Activated naive CD4-positive, alpha-beta T cell treated with Interleukin-2 at 50 U/mL for 16 hours (primary cell): ENCODE data around the gene NINJ1.

Source experiments
- DNase-seq: peaks from one replicate; pipeline ENCODE4 v3.0.0-alpha.2; 2020

The NINJ1 gene

DNA sequence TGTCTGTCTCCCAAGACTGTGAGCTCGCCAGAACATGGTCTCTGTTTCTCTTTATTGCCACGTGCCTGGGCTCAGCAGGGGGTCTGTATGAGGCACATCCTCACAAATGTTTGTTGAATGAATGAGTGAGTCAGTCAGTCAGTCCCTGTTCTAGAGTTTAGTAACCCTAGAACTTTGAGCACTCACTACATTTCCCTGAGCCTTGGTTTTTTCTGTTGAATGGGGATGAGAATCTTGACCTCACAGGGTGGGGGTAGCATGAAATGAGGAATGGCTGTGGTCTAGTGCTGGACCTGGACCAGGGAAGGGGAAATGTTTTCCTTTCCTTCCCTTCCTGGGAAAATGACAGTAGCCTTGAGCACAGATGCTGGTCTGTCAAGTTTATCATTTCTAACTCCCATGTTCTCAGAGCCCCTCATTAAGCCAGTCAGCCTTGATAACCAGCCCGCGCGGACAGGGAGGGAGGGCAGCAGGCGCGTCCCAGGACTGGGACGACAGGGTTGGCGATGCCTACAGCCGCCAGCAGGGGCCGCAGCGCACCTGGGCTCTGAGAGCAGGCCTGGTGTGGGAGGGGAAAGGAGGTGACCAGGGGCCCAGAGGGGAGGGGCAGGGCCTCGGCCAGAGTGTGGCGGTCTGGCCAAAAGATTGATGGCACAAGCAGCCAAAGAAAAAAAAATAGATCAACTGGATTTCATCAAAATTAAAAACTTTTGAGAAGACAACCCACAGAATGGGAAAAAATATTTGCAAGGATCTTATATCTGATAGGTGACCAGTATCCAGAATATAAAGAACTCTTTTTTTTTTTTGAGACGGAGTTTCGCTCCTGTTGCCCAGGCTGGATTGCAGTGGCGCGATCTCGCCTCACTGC is 25.8 kb upstream of the NINJ1 start:
- DNase-seq, result peak; percentile 77

DNA sequence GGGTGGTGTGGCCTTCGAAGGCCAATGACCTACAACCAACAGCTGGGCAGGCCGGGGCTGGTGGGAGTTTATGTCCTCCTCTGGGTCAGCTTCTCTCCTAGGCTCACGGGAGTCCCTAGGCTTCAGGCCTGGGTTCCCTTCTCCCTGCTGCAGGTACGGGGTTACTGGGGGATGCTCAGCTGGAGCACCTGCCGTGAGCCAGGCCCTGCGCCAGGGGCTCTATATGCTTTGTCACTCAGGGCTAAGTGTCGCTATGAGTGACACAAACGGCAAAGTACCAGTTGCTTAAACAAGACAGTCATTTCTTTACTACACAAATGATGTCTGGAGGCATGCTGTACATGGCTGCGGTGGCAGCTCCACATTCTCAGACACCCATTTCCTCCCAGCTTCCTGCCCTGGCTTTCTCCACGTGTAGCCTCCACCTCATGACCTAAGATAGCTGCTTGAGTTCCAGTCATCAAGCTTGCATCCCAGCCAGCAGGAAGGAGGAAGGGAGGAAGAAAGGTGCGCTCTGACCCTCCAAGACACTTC is 22.5 kb upstream of the NINJ1 start:
- peak; percentile 59 for DNase-seq

DNA sequence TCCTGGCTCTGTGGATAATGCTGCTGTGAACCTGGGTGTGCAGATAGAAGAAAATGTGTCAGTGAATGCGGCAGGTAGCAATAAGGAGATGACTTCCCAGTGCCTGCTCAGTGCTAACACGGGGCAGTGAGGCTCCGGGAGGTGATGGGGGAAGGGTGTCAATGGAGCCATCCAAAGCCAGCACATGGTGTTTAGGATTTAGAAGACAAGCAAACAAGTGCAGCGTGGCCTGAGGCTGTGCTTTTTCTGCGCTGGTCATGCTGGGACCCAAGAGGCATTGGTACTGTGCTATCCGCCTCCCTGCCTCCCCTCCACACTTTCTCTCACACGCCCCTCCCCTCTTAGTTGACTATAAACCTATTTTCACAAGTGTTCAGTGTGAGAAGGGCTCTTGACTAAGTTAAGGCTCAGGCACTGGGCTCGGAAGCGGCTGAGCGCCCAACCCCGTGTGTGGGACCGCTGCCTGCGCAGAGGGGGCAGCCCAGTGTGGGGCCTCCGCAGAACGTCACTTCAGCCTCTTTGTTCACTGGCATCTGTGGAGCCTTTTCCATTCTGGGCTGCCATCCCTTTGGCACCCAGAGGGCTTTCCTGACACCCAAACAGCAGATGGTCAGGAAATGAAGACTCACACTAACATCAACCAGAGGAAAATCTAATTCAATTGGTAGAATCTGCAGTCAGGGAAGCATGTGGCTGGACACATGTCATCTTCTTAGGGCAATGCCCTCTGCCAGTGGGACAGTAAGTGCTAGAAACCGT is 21.8 kb upstream of the NINJ1 start:
- no peak for DNase-seq

DNA sequence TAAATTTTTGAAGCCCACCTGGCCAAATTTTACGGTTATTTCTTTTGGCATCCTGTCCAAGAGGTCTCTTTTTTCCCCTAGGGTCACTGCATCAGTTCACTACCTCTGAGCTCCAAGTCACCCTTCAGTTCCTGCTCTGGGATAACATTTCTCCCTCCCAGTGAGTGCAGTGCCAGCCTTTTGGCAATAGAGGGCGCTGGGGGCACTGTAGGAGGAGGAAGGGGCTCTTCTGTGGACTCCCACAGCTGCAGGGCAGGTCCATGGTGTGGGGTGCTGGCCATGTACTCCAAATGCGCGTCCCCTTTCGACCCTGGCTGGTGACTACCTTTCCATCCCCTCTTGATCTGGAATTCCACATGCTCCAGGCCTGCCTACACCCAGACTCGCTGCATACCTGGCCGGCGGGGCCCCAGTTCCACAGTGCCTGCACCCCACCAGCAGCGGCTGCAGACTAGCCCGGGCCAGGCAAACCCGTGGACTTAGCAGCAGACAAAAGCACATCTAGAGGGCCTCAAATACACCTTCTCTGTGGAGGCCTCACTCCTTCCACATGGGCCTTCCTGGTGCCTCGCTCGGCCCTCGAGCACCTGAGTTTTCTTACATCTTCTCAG is 20.3 kb upstream of the NINJ1 start:
- peak; percentile 32 for DNase-seq

GRCh38 chr9:93151097-93151784 is 17.2 kb upstream of the NINJ1 start:
- no peak for DNase-seq

DNA sequence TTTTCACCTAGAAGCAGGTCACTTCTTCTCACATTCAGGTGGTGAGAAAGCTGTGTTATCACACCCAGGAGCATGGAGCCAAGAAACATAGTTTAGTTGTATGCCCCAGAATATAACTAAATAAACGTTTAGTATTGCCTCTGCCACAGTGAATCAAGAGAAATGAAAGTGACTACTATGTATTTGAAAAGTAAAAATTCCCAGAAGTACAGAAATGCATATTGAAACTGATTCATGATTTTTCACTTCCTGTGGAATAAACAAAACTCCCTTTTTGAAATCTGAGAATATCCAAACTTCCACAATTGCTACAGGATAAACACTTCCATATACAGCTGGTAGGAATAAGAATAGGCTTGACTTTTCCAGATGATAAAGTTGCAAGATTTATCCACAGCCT is 15.3 kb upstream of the NINJ1 start:
- no peak for DNase-seq

DNA sequence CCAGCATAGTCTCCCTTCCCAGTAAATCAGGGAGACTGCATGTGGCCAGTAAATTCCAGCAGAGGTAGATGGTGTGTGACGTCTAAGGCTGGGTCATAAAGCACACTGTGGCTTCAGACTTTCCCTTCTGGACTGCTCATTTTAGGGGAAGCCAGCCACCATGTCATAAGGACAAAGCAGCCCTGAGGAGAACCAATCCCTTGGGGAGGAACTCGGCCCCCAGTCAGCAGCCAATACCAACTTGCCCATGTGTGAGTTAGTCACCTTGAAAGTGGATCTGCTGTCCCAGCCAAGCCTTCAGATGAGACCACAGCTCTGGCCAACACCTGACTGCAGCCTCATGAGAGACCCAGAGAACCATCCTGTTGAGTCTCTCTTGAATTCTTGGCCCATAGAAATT is 14.7 kb upstream of the NINJ1 start:
- no peak for DNase-seq

DNA sequence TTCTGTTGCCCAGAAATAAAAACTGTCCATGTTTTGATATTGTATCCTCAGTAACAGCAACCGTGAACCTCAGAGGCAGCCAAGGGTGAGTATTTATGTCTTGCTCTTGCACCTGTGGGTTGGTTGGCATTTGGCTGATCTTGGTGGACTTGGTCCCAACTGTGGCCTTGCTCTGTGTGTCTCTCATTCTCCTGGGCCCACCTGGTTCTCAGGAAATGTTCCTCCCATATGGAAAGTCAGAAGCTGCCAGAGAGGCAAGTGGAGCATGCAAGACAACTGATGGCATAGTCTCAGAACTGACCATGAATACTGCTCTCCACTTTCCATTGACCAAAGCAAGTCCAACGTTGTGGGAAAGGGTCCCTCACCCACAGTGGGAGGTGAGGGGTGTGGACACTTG is 13.6 kb upstream of the NINJ1 start:
- no peak for DNase-seq

GRCh38 chr9:93146696-93147095 is 12.6 kb upstream of the NINJ1 start:
- peak; percentile 52 for DNase-seq

DNA sequence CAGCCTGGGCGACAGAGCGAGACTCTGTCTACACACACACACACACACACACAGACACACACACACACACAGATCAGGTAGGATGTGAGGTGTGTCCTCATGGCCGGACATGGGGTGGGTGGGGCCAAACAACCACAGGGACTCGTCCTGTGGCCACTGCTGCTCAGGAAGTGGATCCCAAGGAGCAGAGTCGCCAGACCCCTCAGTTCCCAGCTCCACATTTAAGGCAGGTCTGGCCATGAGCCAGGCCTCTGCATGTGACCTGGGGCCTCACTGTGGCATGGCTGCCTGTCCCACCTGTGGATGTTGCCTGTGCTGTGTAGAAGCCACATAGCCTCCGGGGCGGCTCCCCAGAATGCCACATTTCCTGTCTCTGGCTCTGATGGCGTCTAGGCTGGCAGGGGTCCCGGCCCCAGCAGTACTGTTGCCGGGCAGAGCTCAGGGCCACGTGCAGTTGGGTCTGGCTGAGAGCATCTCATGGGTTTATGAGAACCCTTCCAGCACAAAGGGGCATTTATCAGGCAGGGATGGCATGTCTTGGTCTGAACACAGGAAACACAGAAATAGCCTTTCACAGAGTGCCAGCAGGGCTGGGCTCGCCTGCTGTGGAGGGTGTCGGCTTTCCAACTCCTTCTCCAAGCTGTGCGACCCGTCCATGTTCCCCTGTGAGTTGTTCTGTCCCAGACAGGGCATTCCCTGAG is 9.9 kb upstream of the NINJ1 start:
- DNase-seq, result peak; percentile 48

- no peak for DNase-seq
These were observed 7.9 kb upstream of the NINJ1 start for GRCh38 chr9:93141771-93142483.

GRCh38 chr9:93139365-93140182 is 5.5 kb upstream of the NINJ1 start:
- DNase-seq, result no peak

GRCh38 chr9:93138171-93138764 is 4.2 kb upstream of the NINJ1 start:
- DNase-seq, result no peak

GRCh38 chr9:93137362-93137761 is 3.3 kb upstream of the NINJ1 start:
- no peak for DNase-seq

DNA sequence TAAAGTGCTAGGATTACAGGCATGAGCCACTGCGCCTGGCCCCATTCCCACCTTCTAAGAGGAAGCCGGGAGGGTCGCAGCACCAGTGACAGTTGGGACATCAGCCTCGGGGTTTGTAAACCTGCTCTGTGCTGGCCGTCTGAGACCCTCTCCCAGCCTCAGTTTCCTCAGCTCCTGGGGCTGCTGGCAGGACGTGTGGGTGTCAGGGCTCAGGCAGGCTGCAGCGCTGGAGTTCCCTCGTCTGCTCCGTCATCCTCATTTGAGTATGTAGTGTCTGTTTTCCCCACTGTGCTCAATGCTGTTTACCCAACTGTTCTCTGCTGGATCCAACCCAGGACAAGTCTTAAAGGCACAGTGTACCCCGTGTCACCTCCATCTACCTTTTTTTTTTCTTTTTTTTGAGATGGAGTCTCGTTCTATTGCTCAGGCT is 2.0 kb upstream of the NINJ1 start:
- DNase-seq, result no peak

DNA sequence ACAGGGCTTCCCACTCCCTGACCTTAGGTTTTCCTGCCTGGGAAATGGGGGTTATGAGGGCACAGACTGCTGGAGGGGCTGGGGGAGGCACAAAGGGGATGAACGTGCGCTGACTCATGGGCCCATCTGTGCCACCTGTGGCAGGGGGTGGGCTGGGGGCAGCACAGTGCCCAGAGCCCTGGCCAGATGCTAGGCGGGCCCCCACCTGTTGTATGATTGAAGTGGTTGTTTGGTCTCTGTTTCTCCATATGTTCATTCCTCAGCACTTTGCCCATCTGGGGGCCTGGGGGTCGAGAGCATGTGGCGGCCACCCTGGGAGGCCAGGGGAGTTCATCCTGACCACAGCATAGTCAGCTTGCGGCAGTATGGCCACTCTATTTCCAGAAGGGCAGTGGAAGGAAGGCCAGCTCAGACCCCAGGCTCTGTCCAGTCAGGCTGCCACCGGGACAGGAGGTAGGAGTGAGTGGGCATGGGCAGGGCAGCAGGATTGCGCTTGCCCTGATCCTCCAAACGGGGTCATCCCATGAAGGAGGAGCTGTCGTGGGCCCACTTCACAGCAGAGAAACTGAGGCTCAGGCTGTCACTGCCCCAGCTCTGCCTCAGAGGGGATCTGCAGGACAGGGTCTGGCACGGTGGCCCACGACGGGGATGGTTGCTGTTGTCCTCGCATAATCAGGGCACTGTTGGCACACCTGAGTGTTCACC is 841 bp upstream of the NINJ1 start:
- DNase-seq, result no peak

GRCh38 chr9:93133681-93134014 is 403 bp downstream of the NINJ1 start:
- DNase-seq, result no peak

GRCh38 chr9:93132946-93133680 is 938 bp downstream of the NINJ1 start:
- peak; percentile 62 for DNase-seq
